Aorta (tissue), 5 donors: Measurements from ENCODE around the gene PDE6C. TPM values are rescaled to one million over a fixed set of nuclear protein-coding genes. Genes with fewer than 3 reads are reported as not detected.

Experiments
- ATAC-seq: fragments of 200-7000 bp; cut with Tn5 transposase; one replicate; pipeline ENCODE4 v1.9.1; 2022; ENCODE audit warnings: moderate library complexity; ENCODE audit not compliant: low FRiP score
- DNase-seq, 2 donors: peaks; one replicate each; pipeline ENCODE4 v3.0.0-alpha.2; 2020
- H3K27ac ChIP-seq, 2 donors: one replicate each; pipeline ENCODE4 v1.5.1; 2013; ENCODE audit warnings: low read length in 2 of 2, mild to moderate bottlenecking in 2 of 2, moderate library complexity in 2 of 2, control low read depth in 1 of 2, inconsistent platforms in 1 of 2, low read depth in 1 of 2
- H3K27me3 ChIP-seq, 2 donors: one replicate each; pipeline ENCODE4 v1.6.1; 2013; ENCODE audit warnings: control low read depth in 1 of 2, low read length in 1 of 2, mild to moderate bottlenecking in 1 of 2, moderate library complexity in 1 of 2; ENCODE audit not compliant: insufficient read depth in 2 of 2, control insufficient read depth in 1 of 2
- H3K36me3 ChIP-seq, 2 donors: one replicate each; pipeline ENCODE4 v1.6.1; 2013; ENCODE audit warnings: control low read depth in 1 of 2, low read length in 1 of 2, mild to moderate bottlenecking in 1 of 2; ENCODE audit not compliant: insufficient read depth in 2 of 2, control insufficient read depth in 1 of 2
- H3K4me1 ChIP-seq, 2 donors: one replicate each; pipeline ENCODE4 v1.6.1; 2013; ENCODE audit warnings: low read length in 2 of 2, control low read depth in 1 of 2, mild to moderate bottlenecking in 1 of 2, moderate library complexity in 1 of 2; ENCODE audit not compliant: insufficient read depth in 2 of 2, control insufficient read depth in 1 of 2
- H3K4me3 ChIP-seq, 2 donors: one replicate each; pipeline ENCODE4 v1.5.1; 2013; ENCODE audit warnings: low read length in 2 of 2, control low read depth in 1 of 2, mild to moderate bottlenecking in 1 of 2
- H3K9me3 ChIP-seq: one replicate; pipeline ENCODE4 v1.6.1; 2013; ENCODE audit warnings: mild to moderate bottlenecking, low read length; ENCODE audit not compliant: control insufficient read depth
- WGBS, 2 donors: extraction: QIAGEN DNeasy Blood & Tissue Kit; methylation state at CpG; one replicate each; pipeline ENCODE4 v1.1.7; 2013; 5-methylcytosine and 5-hydroxymethylcytosine counted together
- intact Hi-C, 2 donors: fragments of 100-400 bp; cut with DNase I; formaldehyde crosslinking; loops; one replicate each; pipeline versions ENCODE4 v1.14.2 to v1.15.0; 2022
- polyA plus RNA-seq, 2 donors: library from polyadenylated mRNA; stranded (reverse); fragments of 200-250 nt; gene quantifications; one replicate each; pipeline ENCODE4 v1.2.3, GENCODE V29; 2013
- total RNA-seq, 2 donors: library from RNA; stranded (reverse); fragmentation: NEBNext Ultra II Directional; extraction: Animal tissue kit (Norgen Biotek cat#: 25700); gene quantifications; one replicate each; pipeline ENCODE4 v1.2.1, GENCODE V29; 2021
- donor health status: healthy with polysubstance abuse.
- donor health status: Bipolar disorder and iron deficiency.
- donor health status: DM: no; HTN: no; CAD: no.
- donor health status: DM: no; HTN: no; CAD: no.
- donor health status: DM: yes; HTN: yes; CAD: no.

The PDE6C gene
- total and polyA plus RNA-seq, 4 donors, result not detected

GRCh38 chr10:93614101-93614825 lies 1.9 kb downstream of the PDE6C start:
- no peak for DNase-seq
- Histone ChIP-seq H3K36me3 (no peaks in the 10 kb centered on the region), H3K27ac (no peak overlapping the region), H3K4me1 (no peaks in the 10 kb centered on the region), H3K27me3 (no peaks in the 10 kb centered on the region), H3K4me3 (no peak overlapping the region), H3K9me3 (no peaks in the 10 kb centered on the region)
- intact Hi-C loops, result no loop called here
- WGBS, 2 donors, result 87 to 90% methylated on average over 7 of the region's 7 CpGs
- no peak for ATAC-seq

GRCh38 chr10:93615576-93616235 lies 3.4 kb downstream of the PDE6C start:
- no peak overlapping the region for H3K4me3 ChIP-seq
- H3K36me3 ChIP-seq, result no peaks in the 10 kb centered on the region
- no peaks in the 10 kb centered on the region for H3K27me3 ChIP-seq
- DNase-seq (no peak), ATAC-seq (no peak)
- no peaks in the 10 kb centered on the region for H3K4me1 ChIP-seq
- intact Hi-C loops, result no loop called here
- H3K9me3 ChIP-seq, result no peaks in the 10 kb centered on the region
- 77 to 80% methylated on average over 9 of the region's 9 CpGs for WGBS, 2 donors
- H3K27ac ChIP-seq, result no peak overlapping the region

DNA sequence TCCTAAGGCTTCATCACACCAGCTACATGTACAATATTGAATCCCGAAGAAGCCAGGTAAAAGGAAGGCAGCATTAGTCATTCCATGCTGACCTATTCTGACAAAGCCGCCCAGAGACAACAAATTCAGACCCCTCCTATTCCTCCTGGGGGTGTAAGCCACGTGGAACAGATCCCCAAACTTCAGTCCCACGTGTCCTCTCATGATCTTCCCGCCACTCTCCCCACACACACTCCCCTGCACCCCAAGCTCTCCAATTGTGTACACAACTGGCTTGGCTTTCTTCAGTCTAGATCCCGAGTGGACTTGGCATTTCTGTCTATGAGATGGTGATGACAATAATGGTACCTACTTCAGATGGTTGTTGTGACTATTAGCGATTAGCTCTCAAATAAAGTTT lies 8.6 kb downstream of the PDE6C start:
- ATAC-seq (no peak), DNase-seq (no peak)
- Histone ChIP-seq H3K9me3 (no peaks in the 10 kb centered on the region), H3K27ac (no peak overlapping the region), H3K4me1 (no peaks in the 10 kb centered on the region), H3K4me3 (no peak overlapping the region), H3K27me3 (no peaks in the 10 kb centered on the region), H3K36me3 (no peaks in the 10 kb centered on the region)
- intact Hi-C loops, result no loop called here
- 79 to 83% methylated on average over 7 of the region's 7 CpGs for WGBS, 2 donors

DNA sequence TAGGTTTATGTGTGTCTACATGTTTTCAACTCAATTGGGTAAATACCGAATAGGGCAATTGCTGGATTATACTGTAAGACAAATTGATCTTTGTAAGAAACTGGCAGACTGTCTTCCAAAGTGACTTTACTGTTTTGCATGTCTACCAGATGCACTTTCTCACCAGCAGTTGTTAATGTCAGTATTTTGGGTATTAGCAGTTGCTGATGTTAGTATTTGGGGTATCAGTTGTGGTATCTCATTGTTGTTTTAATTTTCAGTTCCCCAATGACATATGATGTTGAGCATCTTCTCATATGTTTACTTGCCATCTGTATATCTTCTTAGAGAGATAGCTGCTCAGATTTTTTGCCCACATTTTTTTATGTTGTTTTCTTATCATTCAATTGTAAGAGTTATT lies 10.6 kb downstream of the PDE6C start:
- intact Hi-C loops, result no loop called here
- Histone ChIP-seq H3K4me3 (no peak overlapping the region), H3K36me3 (no peaks in the 10 kb centered on the region), H3K9me3 (no peaks in the 10 kb centered on the region), H3K27me3 (no peaks in the 10 kb centered on the region), H3K4me1 (no peaks in the 10 kb centered on the region), H3K27ac (no peak overlapping the region)
- ATAC-seq, result no peak
- DNase-seq, result no peak
- 89 to 93% methylated on average over 1 of the region's 1 CpG for WGBS, 2 donors

- ATAC-seq (no peak), DNase-seq (no peak)
- Histone ChIP-seq H3K27me3 (no peaks in the 10 kb centered on the region), H3K4me1 (no peaks in the 10 kb centered on the region), H3K9me3 (no peaks in the 10 kb centered on the region), H3K36me3 (no peaks in the 10 kb centered on the region), H3K27ac (no peak overlapping the region), H3K4me3 (no peak overlapping the region)
- intact Hi-C loops, result no loop called here
- 92 to 98% methylated on average over 4 of the region's 4 CpGs for WGBS, 2 donors
These were observed 16.5 kb downstream of the PDE6C start for GRCh38 chr10:93628858-93629257.

- ATAC-seq (no peak), DNase-seq (no peak)
- Histone ChIP-seq H3K4me3 (no peak overlapping the region), H3K27me3 (no peaks in the 10 kb centered on the region), H3K9me3 (no peaks in the 10 kb centered on the region), H3K4me1 (no peaks in the 10 kb centered on the region), H3K36me3 (no peaks in the 10 kb centered on the region), H3K27ac (no peak overlapping the region)
- 77 to 79% methylated on average over 7 of the region's 7 CpGs for WGBS, 2 donors
- intact Hi-C loops, result no loop called here
These were observed 17.4 kb downstream of the PDE6C start for GRCh38 chr10:93629647-93630305.

GRCh38 chr10:93630625-93631557 lies 18.6 kb downstream of the PDE6C start:
- 82 to 87% methylated on average over 15 of the region's 15 CpGs for WGBS, 2 donors

DNA sequence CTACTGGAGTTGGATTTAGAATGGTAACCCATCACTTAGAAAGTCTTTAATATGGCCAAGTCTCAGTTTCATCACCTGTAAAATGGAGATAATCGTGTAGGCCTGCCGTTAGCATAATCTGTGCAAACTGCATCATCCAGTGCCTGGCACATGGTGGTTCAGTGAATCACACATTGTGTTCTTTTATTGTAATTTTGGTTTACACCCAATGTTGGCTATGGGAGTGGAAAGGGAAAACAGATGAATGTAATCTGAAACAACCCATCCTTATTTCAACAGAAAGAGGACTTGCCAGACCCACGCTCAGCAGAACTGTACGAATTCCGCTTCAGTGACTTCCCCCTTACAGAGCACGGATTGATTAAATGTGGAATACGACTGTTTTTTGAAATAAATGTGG lies 27.5 kb downstream of the PDE6C start:
- DNase-seq, result no peak
- Histone ChIP-seq H3K4me3 (no peak overlapping the region), H3K4me1 (no peaks in the 10 kb centered on the region), H3K9me3 (no peaks in the 10 kb centered on the region), H3K27me3 (no peaks in the 10 kb centered on the region), H3K36me3 (no peaks in the 10 kb centered on the region), H3K27ac (no peak overlapping the region)
- ATAC-seq, result no peak
- intact Hi-C loops, result no loop called here
- WGBS, 2 donors, result 89 to 92% methylated on average over 7 of the region's 7 CpGs

More at GRCh38 chr10:93630625-93631557, 18.6 kb downstream of the PDE6C start:
- H3K4me1 ChIP-seq, result no peaks in the 10 kb centered on the region
- intact Hi-C loops, result no loop called here
- no peak overlapping the region for H3K4me3 ChIP-seq
- no peaks in the 10 kb centered on the region for H3K27me3 ChIP-seq
- no peaks in the 10 kb centered on the region for H3K9me3 ChIP-seq
- H3K27ac ChIP-seq, result no peak overlapping the region
- no peaks in the 10 kb centered on the region for H3K36me3 ChIP-seq
- no peak for ATAC-seq
- no peak for DNase-seq
